B cell (primary cell): Measurements from ENCODE around the gene IFT88. TPM values are rescaled to one million over a fixed set of nuclear protein-coding genes. Genes with fewer than 3 reads are reported as not detected.

Experiments used
- ATAC-seq: fragments of 200-7000 bp; cut with Tn5 transposase; one replicate; pipeline ENCODE4 v1.10.0; 2021; ENCODE audit warnings: low read depth, mild to moderate bottlenecking, moderate number of reproducible peaks, moderate library complexity
- CTCF ChIA-PET: fragments of 350-600 bp; sonication (Branson Sonifier 250); formaldehyde crosslinking; loops from one replicate; lab custom pipeline; 2021; ENCODE audit warnings: antibody characterized with exemption, inconsistent platforms; lab: Charles Lee
- POLR2A ChIA-PET: fragments of 350-600 bp; sonication (Branson Sonifier 250); formaldehyde crosslinking; loops from one replicate; lab custom pipeline; 2021; ENCODE audit warnings: antibody characterized with exemption; lab: Charles Lee
- DNase-seq: peaks from one replicate; pipeline ENCODE4 v3.0.0; 2013
- H2AFZ ChIP-seq: 2 replicates; pipeline ENCODE4 v1.6.1; 2012; ENCODE audit warnings: mild to moderate bottlenecking, low read depth, low read length; ENCODE audit not compliant: insufficient read depth, poor library complexity, severe bottlenecking
- H3K27ac ChIP-seq, 2 donors: 1 replicate in 1 of 2; 2 replicates in 1 of 2; pipeline ENCODE4 v1.5.1; 2012 to 2013; ENCODE audit warnings: low read length in 2 of 2, mild to moderate bottlenecking in 2 of 2, moderate library complexity in 1 of 2
- H3K27me3 ChIP-seq, 4 experiments: fragments of 200-600 bp in 1 of 4; sonication (generic) in 1 of 4; replicated peaks in 1 of 4; 1 replicate in 2 of 4; 2 replicates in 2 of 4; pipeline versions ENCODE4 v1.6.1 to v1.7.0; 2013 to 2016; ENCODE audit warnings: low read length in 3 of 4, mild to moderate bottlenecking in 2 of 4, mixed read lengths in 1 of 4, moderate library complexity in 1 of 4; ENCODE audit not compliant: insufficient read depth in 4 of 4, control insufficient read depth in 3 of 4; ENCODE audit errors: control extremely low read depth in 1 of 4
- H3K36me3 ChIP-seq, 2 experiments: replicated peaks in 1 of 2; 1 replicate in 1 of 2; 2 replicates in 1 of 2; pipeline versions ENCODE4 v1.6.1 to v1.7.1; 2013; ENCODE audit warnings: low read length in 1 of 2; ENCODE audit not compliant: insufficient read depth in 2 of 2, control insufficient read depth in 1 of 2; ENCODE audit errors: control extremely low read depth in 1 of 2, extremely low read depth in 1 of 2
- H3K4me1 ChIP-seq, 2 donors: fragments of 200-600 bp in 1 of 2; sonication (generic) in 1 of 2; 1 replicate in 1 of 2; 2 replicates in 1 of 2; pipeline versions ENCODE4 v1.5.1 to v1.6.1; 2013 to 2017; ENCODE audit warnings: low read length in 2 of 2; ENCODE audit not compliant: control insufficient read depth in 2 of 2, insufficient read depth in 2 of 2
- H3K4me2 ChIP-seq: replicated peaks from 2 replicates; pipeline ENCODE3; 2012; ENCODE audit warnings: mild to moderate bottlenecking, low read depth, low read length; ENCODE audit not compliant: poor library complexity, severe bottlenecking
- H3K4me3 ChIP-seq, 5 experiments: fragments of 200-600 bp in 1 of 5; sonication (generic) in 1 of 5; 1 replicate in 3 of 5; 2 replicates in 2 of 5; pipeline versions ENCODE4 v1.5.1 to v1.7.0; 2011 to 2016; ENCODE audit warnings: low read length in 4 of 5, mild to moderate bottlenecking in 4 of 5, low read depth in 2 of 5, control low read depth in 1 of 5, moderate library complexity in 1 of 5; ENCODE audit not compliant: insufficient read depth in 1 of 5; ENCODE audit errors: control extremely low read depth in 1 of 5, extremely low read depth in 1 of 5
- H3K79me2 ChIP-seq: fragments of 200-600 bp; sonication (generic); one replicate; pipeline ENCODE4 v1.6.0; 2016; ENCODE audit warnings: low read length; ENCODE audit not compliant: control insufficient read depth, insufficient read depth
- H3K9ac ChIP-seq: fragments of 200-600 bp; sonication (generic); 2 replicates; pipeline ENCODE4 v1.6.1; 2017; ENCODE audit warnings: mild to moderate bottlenecking, low read length, moderate library complexity
- H3K9me3 ChIP-seq, 3 donors: one replicate each; pipeline versions ENCODE4 v1.6.1 to v1.7.1; 2013; ENCODE audit warnings: low read length in 2 of 3; ENCODE audit not compliant: control insufficient read depth in 2 of 3, insufficient read depth in 1 of 3; ENCODE audit errors: control extremely low read depth in 1 of 3
- H4K20me1 ChIP-seq: 2 replicates; pipeline ENCODE4 v1.6.0; 2012; ENCODE audit warnings: mild to moderate bottlenecking, low read length; ENCODE audit not compliant: insufficient read depth, control insufficient read depth, poor library complexity, severe bottlenecking
- H3K27ac Mint-ChIP-seq: one replicate; pipeline ENCODE4 v1.8.0; 2021; ENCODE audit warnings: mixed read lengths
- H3K27me3 Mint-ChIP-seq: one replicate; pipeline ENCODE4 v1.8.0; 2021; ENCODE audit warnings: mixed read lengths
- H3K4me1 Mint-ChIP-seq: one replicate; pipeline ENCODE4 v1.8.0; 2021; ENCODE audit warnings: mixed read lengths
- H3K4me3 Mint-ChIP-seq: one replicate; pipeline ENCODE4 v1.8.0; 2021; ENCODE audit warnings: mixed read lengths
- H3K9me3 Mint-ChIP-seq: one replicate; pipeline ENCODE4 v1.8.0; 2022; ENCODE audit warnings: mixed read lengths; ENCODE audit not compliant: insufficient read depth
- CTCF ChIP-seq: fragments of 200-600 bp; IDR thresholded peaks from one replicate; pipeline ENCODE4 v1.8.0; 2022; ENCODE audit warnings: antibody characterized with exemption, mild to moderate bottlenecking
- EZH2 ChIP-seq: IDR thresholded peaks from 2 replicates; pipeline ENCODE4 v1.6.1; 2012; ENCODE audit warnings: borderline replicate concordance, low read depth, mild to moderate bottlenecking, moderate library complexity, low read length; ENCODE audit not compliant: insufficient read depth, poor library complexity, severe bottlenecking
- WGBS: methylation state at CpG from one replicate; pipeline ENCODE4 v1.1.5; 2013; ENCODE audit warnings: missing lambda C conversion rate; ENCODE audit not compliant: insufficient coverage; 5-methylcytosine and 5-hydroxymethylcytosine counted together
- intact Hi-C: fragments of 100-400 bp; cut with micrococcal nuclease; formaldehyde crosslinking; loops from one replicate; pipeline ENCODE4 v1.10.0; 2022
- polyA plus RNA-seq: library from polyadenylated mRNA; depleted of rRNA; stranded (reverse); fragments of >200 nt; gene quantifications from 2 replicates; pipeline ENCODE4 v1.2.3, GENCODE V29; 2012
- total RNA-seq, 2 donors: library from RNA; stranded (reverse); fragments of 120-200 nt in 1 of 2; gene quantifications; 1 replicate in 1 of 2; 2 replicates in 1 of 2; pipeline versions ENCODE4 v1.2.3 to v1.2.4, GENCODE V29; 2013 to 2022

IFT88 gene
- total and polyA plus RNA-seq, 2 donors (not counting 1 experiment from before 2014, with no cell fraction given): 8.0 to 23.3 TPM

GRCh38 chr13:20696073-20696472 is 129.1 kb downstream of the IFT88 start:
- H3K4me1 Mint-ChIP-seq: no peaks in the 10 kb centered on the region
- CTCF ChIA-PET: no interaction called here
- H3K9me3 Mint-ChIP-seq: no peaks in the 10 kb centered on the region
- Histone ChIP-seq H3K4me1 (no peaks in the 10 kb centered on the region), H3K36me3 (no peaks in the 10 kb centered on the region), H3K9me3 (no peaks in the 10 kb centered on the region), H3K4me3 (no peak overlapping the region), H3K4me2 (no peak overlapping the region), H4K20me1 (no peaks in the 10 kb centered on the region), H2AFZ (no peak overlapping the region), H3K9ac (no peak overlapping the region), H3K79me2 (no peaks in the 10 kb centered on the region), H3K27ac (no peak overlapping the region), H3K27me3 (peaks cover 0 to 28% (median 11%) of the 10 kb centered on the region in 4 experiments)
- ATAC-seq (no peak), DNase-seq (no peak)
- intact Hi-C loops: no loop called here
- H3K27ac Mint-ChIP-seq: no peak overlapping the region
- TF ChIP-seq CTCF (no peak), EZH2 (no peak)
- POLR2A ChIA-PET: no interaction called here
- H3K27me3 Mint-ChIP-seq: peaks cover 35% of the 10 kb centered on the region
- no peak overlapping the region for H3K4me3 Mint-ChIP-seq
- WGBS: no CpG with 5 or more reads among the region's 4 CpGs

- 85% methylated on average over 5 of the region's 9 CpGs for WGBS
- CTCF ChIA-PET: no interaction called here
- ATAC-seq: no peak
These were observed 132.8 kb downstream of the IFT88 start for GRCh38 chr13:20699715-20700114.

More at GRCh38 chr13:20699715-20700114, 132.8 kb downstream of the IFT88 start:
- H3K27me3 Mint-ChIP-seq: peaks cover 35% of the 10 kb centered on the region
- Histone ChIP-seq H3K36me3 (no peaks in the 10 kb centered on the region), H3K9me3 (no peaks in the 10 kb centered on the region), H2AFZ (no peak overlapping the region), H3K9ac (no peak overlapping the region), H3K4me2 (no peak overlapping the region), H3K27me3 (peaks cover 0 to 34% (median 25%) of the 10 kb centered on the region in 4 experiments), H3K79me2 (no peaks in the 10 kb centered on the region), H3K4me1 (peaks cover 11 to 12% of the 10 kb centered on the region in 2 donors), H3K27ac (no peak overlapping the region), H4K20me1 (no peaks in the 10 kb centered on the region), H3K4me3 (no peak overlapping the region)
- TF ChIP-seq EZH2 (no peak), CTCF (no peak)
- no peak overlapping the region for H3K27ac Mint-ChIP-seq
- POLR2A ChIA-PET: no interaction called here
- no peak for DNase-seq
- H3K4me1 Mint-ChIP-seq: peaks cover 12% of the 10 kb centered on the region
- H3K4me3 Mint-ChIP-seq: no peak overlapping the region
- H3K9me3 Mint-ChIP-seq: no peaks in the 10 kb centered on the region
- intact Hi-C loops: loop anchor here (5.0 to 10.0 kb wide), 2 partner anchors 203 to 905 kb away; partner anchors contain the start of genes MICU2 and XPO4
